GM12878 (cell line): ENCODE results near the gene PDIA4. TPM values are rescaled to one million over a fixed set of nuclear protein-coding genes. Genes with fewer than 3 reads are reported as not detected.

Experiments used
- CBFB ChIP-seq: IDR thresholded peaks from 2 replicates; pipeline ENCODE4 v1.6.1; 2016; ENCODE audit warnings: antibody characterized with exemption, low read depth
- CBX5 ChIP-seq: sonication (generic); IDR thresholded peaks from 2 replicates; pipeline ENCODE4 v1.6.1; 2016; ENCODE audit warnings: low read depth, moderate library complexity, mild to moderate bottlenecking, inconsistent platforms
- E2F8 ChIP-seq: fragments of 450-650 bp; IDR thresholded peaks from 2 replicates; pipeline ENCODE4 v1.6.1; 2018; ENCODE audit warnings: mild to moderate bottlenecking, low read depth, moderate library complexity; ENCODE audit not compliant: partially characterized antibody
- SIX5 ChIP-seq: IDR thresholded peaks from 2 replicates; pipeline ENCODE4 v1.6.1; 2011; ENCODE audit warnings: mild to moderate bottlenecking, low read depth, low read length, moderate library complexity; ENCODE audit not compliant: severe bottlenecking
- SMAD5 ChIP-seq: IDR thresholded peaks from 2 replicates; pipeline ENCODE4 v1.6.1; 2016; ENCODE audit warnings: antibody characterized with exemption, low read depth
- ZNF687 ChIP-seq: fragments of 450-650 bp; IDR thresholded peaks from 2 replicates; pipeline ENCODE4 v1.6.1; 2017; ENCODE audit warnings: mild to moderate bottlenecking, moderate library complexity
- polyA plus RNA-seq, 11 experiments: library from polyadenylated mRNA; depleted of rRNA in 4 of 11; unstranded in 6 of 11; stranded (reverse) in 5 of 11; fragments of >200 nt; fragmentation: Nextera tagmentation in 4 of 11; fragmentation: Illumina TruSeq in 1 of 11; extraction: Ambion mirVana in 4 of 11; extraction: Trizol in 1 of 11; gene quantifications; 1 replicate in 1 of 11; 2 replicates in 10 of 11; pipeline versions ENCODE4 v1.2.1 to v1.2.3, GENCODE V29; 2011 to 2016; ENCODE audit warnings: inconsistent platforms in 2 of 11, missing spikeins in 2 of 11, low read depth in 1 of 11
- total RNA-seq, 4 experiments: library from RNA; depleted of rRNA in 3 of 4; stranded (reverse); fragments of >200 nt in 3 of 4; fragmentation: Illumina TruSeq in 1 of 4; extraction: Trizol in 1 of 4; gene quantifications; 2 replicates each; pipeline versions ENCODE4 v1.2.1 to v1.2.3, GENCODE V29; 2013 to 2021

The PDIA4 gene
- total and polyA plus RNA-seq, 10 of the 15 experiments (the other 5 are each of a cell fraction or from before 2014, with no cell fraction given), result 7.1 to 306 (median 106) TPM

- TF ChIP-seq E2F8 (no peak), CBFB (peak; percentile 32; the same call in 1 of the 2 replicates), ZNF687 (no peak), SIX5 (no peak), SMAD5 (no peak), CBX5 (no peak)
Observed at GRCh38 chr7:148983200-148984146, 44.8 kb downstream of the PDIA4 start (continued).
